ENCODE results near the gene AADAT. TPM values are rescaled to one million over a fixed set of nuclear protein-coding genes. Genes with fewer than 3 reads are reported as not detected.
"Not testable (repeated sequence)": the region's sequence is repeated elsewhere in the genome, so short reads cannot be mapped to it uniquely, and the experiment has no call there.

Gene AADAT
- total RNA-seq, 1 donor from 2014 or later = not detected

GRCh38 chr4:170128219-170128804 is 38.6 kb upstream of the AADAT start:
- ATAC-seq (ENCODE audit: low read depth) = no peak
- POLR2A ChIA-PET = no interaction called here
- peaks cover 9% of the 10 kb centered on the region for H3K9me3 Mint-ChIP-seq
- TF ChIP-seq, protein P1, sequence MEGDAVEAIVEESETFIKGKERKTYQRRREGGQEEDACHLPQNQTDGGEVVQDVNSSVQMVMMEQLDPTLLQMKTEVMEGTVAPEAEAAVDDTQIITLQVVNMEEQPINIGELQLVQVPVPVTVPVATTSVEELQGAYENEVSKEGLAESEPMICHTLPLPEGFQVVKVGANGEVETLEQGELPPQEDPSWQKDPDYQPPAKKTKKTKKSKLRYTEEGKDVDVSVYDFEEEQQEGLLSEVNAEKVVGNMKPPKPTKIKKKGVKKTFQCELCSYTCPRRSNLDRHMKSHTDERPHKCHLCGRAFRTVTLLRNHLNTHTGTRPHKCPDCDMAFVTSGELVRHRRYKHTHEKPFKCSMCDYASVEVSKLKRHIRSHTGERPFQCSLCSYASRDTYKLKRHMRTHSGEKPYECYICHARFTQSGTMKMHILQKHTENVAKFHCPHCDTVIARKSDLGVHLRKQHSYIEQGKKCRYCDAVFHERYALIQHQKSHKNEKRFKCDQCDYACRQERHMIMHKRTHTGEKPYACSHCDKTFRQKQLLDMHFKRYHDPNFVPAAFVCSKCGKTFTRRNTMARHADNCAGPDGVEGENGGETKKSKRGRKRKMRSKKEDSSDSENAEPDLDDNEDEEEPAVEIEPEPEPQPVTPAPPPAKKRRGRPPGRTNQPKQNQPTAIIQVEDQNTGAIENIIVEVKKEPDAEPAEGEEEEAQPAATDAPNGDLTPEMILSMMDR (IDR thresholded peaks at IDR 0.05) = no peak
- intact Hi-C loops (cut with micrococcal nuclease) = no loop called here
- CTCF ChIA-PET = no interaction called here
- DNase-seq = no peak
- no peak overlapping the region for H3K27ac Mint-ChIP-seq
- no peaks in the 10 kb centered on the region for H3K36me3 Mint-ChIP-seq (ENCODE audit: low read depth)
- H3K4me3 Mint-ChIP-seq = no peak overlapping the region
- H3K4me1 Mint-ChIP-seq = no peaks in the 10 kb centered on the region
- no peaks in the 10 kb centered on the region for H3K27me3 Mint-ChIP-seq

- no peak overlapping the region for H3K4me3 Mint-ChIP-seq
- peaks cover 6% of the 10 kb centered on the region for H3K9me3 Mint-ChIP-seq
- no peak for ATAC-seq (ENCODE audit: low read depth)
- DNase-seq = no peak
- H3K36me3 Mint-ChIP-seq (ENCODE audit: low read depth) = no peaks in the 10 kb centered on the region
- H3K27me3 Mint-ChIP-seq = no peaks in the 10 kb centered on the region
- no peaks in the 10 kb centered on the region for H3K4me1 Mint-ChIP-seq
- CTCF ChIA-PET = interaction anchor here (1.6 kb wide), 1 partner anchor 10 kb away, joined by 6 read pairs; no protein-coding TSS in a partner anchor
- intact Hi-C loops (cut with micrococcal nuclease) = no loop called here
- TF ChIP-seq, protein P1 (IDR thresholded peaks at IDR 0.05) = no peak
- POLR2A ChIA-PET = no interaction called here
- H3K27ac Mint-ChIP-seq = no peak overlapping the region
These were observed 38.0 kb upstream of the AADAT start for GRCh38 chr4:170127758-170128157.

GRCh38 chr4:170124406-170124805 is 34.6 kb upstream of the AADAT start:
- DNase-seq (no peak), ATAC-seq (ENCODE audit: low read depth) (no peak)
- TF ChIP-seq, protein P1 (IDR thresholded peaks at IDR 0.05) = no peak
- Mint-ChIP-seq H3K9me3 (peaks cover 2% of the 10 kb centered on the region), H3K27ac (no peak overlapping the region), H3K36me3 (ENCODE audit: low read depth) (no peaks in the 10 kb centered on the region), H3K27me3 (no peaks in the 10 kb centered on the region), H3K4me3 (no peak overlapping the region), H3K4me1 (no peaks in the 10 kb centered on the region)
- intact Hi-C loops (cut with micrococcal nuclease) = no loop called here
- POLR2A ChIA-PET = no interaction called here
- CTCF ChIA-PET = no interaction called here

GRCh38 chr4:170122252-170122651 is 32.5 kb upstream of the AADAT start:
- CTCF ChIA-PET = no interaction called here
- TF ChIP-seq, protein P1 (IDR thresholded peaks at IDR 0.05) = no peak
- Mint-ChIP-seq H3K36me3 (ENCODE audit: low read depth) (no peaks in the 10 kb centered on the region), H3K4me1 (no peaks in the 10 kb centered on the region), H3K4me3 (no peak overlapping the region), H3K27ac (no peak overlapping the region), H3K9me3 (peaks cover 2% of the 10 kb centered on the region), H3K27me3 (peaks cover 6% of the 10 kb centered on the region)
- DNase-seq = no peak
- ATAC-seq (ENCODE audit: low read depth) = no peak
- POLR2A ChIA-PET = no interaction called here
- intact Hi-C loops (cut with micrococcal nuclease) = no loop called here

GRCh38 chr4:170114636-170115035 is 24.9 kb upstream of the AADAT start:
- ChIA-PET POLR2A (no interaction called here), CTCF (no interaction called here)
- Mint-ChIP-seq H3K4me3 (no peak overlapping the region), H3K27me3 (peaks cover 6% of the 10 kb centered on the region), H3K4me1 (no peaks in the 10 kb centered on the region), H3K36me3 (ENCODE audit: low read depth) (no peaks in the 10 kb centered on the region), H3K9me3 (no peaks in the 10 kb centered on the region), H3K27ac (no peak overlapping the region)
- TF ChIP-seq, protein P1 (IDR thresholded peaks at IDR 0.05) = no peak
- no peak for ATAC-seq (ENCODE audit: low read depth)
- DNase-seq = no peak
- intact Hi-C loops (cut with micrococcal nuclease) = no loop called here

- H3K27me3 Mint-ChIP-seq = not testable (repeated sequence)
These were observed 24.4 kb upstream of the AADAT start for GRCh38 chr4:170114183-170114582.

More at GRCh38 chr4:170114183-170114582, 24.4 kb upstream of the AADAT start:
- H3K4me1 Mint-ChIP-seq; intact Hi-C loops (cut with micrococcal nuclease); H3K9me3 Mint-ChIP-seq; DNase-seq; POLR2A ChIA-PET; H3K4me3 Mint-ChIP-seq; H3K27ac Mint-ChIP-seq; ATAC-seq (ENCODE audit: low read depth); H3K36me3 Mint-ChIP-seq (ENCODE audit: low read depth); CTCF ChIA-PET: not testable (repeated sequence)

All from activated B cell treated with CpG ODN at 0.5 μM for 24 hours (primary cell).